ENCODE measurements around the gene DOC2A. TPM values are rescaled to one million over a fixed set of nuclear protein-coding genes. Genes with fewer than 3 reads are reported as not detected.
"Not testable (repeated sequence)": the region's sequence is repeated elsewhere in the genome, so short reads cannot be mapped to it uniquely, and the experiment has no call there.

The DOC2A gene
- total RNA-seq, 1 experiment from 2014 or later = 4.1 TPM

GRCh38 chr16:29963021-29963743 is 47.6 kb downstream of the DOC2A start:
- Histone ChIP-seq H3K4me3 (ENCODE audit: insufficient read depth, low read depth, low read length) (no peak overlapping the region), H3K27me3 (ENCODE audit: control insufficient read depth, insufficient read depth, low read length) (no peaks in the 10 kb centered on the region), H3K36me3 (replicated peaks; ENCODE audit: control insufficient read depth, insufficient read depth, low read length) (peaks cover 3% of the 10 kb centered on the region; the same call in 1 of the 2 replicates)
- DNase-seq = peak; percentile 43

- no peaks in the 10 kb centered on the region for H3K27me3 ChIP-seq (ENCODE audit: control insufficient read depth, insufficient read depth, low read length)
- peak overlapping the region; percentile 80 for H3K4me3 ChIP-seq (ENCODE audit: insufficient read depth, low read depth, low read length)
- peak; percentile 56 for DNase-seq
- H3K36me3 ChIP-seq (replicated peaks; ENCODE audit: control insufficient read depth, insufficient read depth, low read length) = no peaks in the 10 kb centered on the region
Observed at GRCh38 chr16:29962344-29962994, 48.4 kb downstream of the DOC2A start.

- DNase-seq = peak; percentile 99
Observed at GRCh38 chr16:29961479-29962343, 49.1 kb downstream of the DOC2A start, which contains the start of gene TMEM219. Gene TMEM219 (plus strand): TSS chr16:29962079. CDS start chr16:29963144, 1,065 bp downstream.

DNA sequence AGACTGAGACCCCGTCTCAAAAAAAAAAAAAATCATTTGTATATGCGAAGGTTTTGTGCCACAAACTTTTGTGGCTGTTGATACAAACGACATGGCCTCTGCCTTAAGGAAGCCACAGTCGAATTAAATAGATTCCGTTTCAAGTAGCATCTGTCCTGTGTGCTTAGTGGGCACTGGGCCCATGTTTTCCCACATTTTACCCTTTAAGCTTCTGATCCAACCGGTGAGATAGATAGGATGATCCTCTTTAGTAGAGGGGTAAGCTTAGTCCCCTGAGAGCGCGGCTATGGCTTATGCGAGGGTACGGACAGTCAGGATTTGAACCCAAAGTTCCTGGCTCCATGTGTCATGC is 49.7 kb downstream of the DOC2A start:
- Histone ChIP-seq H3K4me3 (ENCODE audit: insufficient read depth, low read depth, low read length) (peak overlapping the region; percentile 80), H3K36me3 (replicated peaks; ENCODE audit: control insufficient read depth, insufficient read depth, low read length) (no peaks in the 10 kb centered on the region), H3K27me3 (ENCODE audit: control insufficient read depth, insufficient read depth, low read length) (no peaks in the 10 kb centered on the region)
- no peak for DNase-seq

More at GRCh38 chr16:29961479-29962343, 49.1 kb downstream of the DOC2A start, which contains the start of gene TMEM219:
- Histone ChIP-seq H3K36me3 (replicated peaks; ENCODE audit: control insufficient read depth, insufficient read depth, low read length) (no peaks in the 10 kb centered on the region), H3K4me3 (ENCODE audit: insufficient read depth, low read depth, low read length) (peak within 1 kb of the TSS; percentile 80), H3K27me3 (ENCODE audit: control insufficient read depth, insufficient read depth, low read length) (no peaks in the 10 kb centered on the region)

DNA sequence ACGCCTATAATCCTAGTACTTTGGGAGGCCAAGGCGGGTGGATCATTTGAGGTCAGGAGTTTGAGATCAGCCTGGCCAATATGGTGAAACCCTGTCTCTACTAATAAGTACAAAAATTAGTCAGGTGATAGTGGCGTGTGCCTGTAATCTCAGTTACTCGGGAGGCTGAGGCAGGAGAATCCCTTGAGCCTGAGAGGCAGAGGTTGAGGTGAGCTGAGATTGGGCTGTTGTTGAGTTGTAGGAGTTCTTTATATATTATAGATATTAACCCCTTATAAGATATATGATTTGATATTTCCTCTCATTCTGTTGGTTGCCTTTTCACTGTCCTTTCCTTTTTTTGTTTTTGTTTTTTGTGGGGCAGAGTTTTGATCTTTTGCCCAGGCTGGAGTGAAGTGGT is 51.0 kb downstream of the DOC2A start:
- H3K27me3 ChIP-seq (ENCODE audit: control insufficient read depth, insufficient read depth, low read length); DNase-seq; H3K4me3 ChIP-seq (ENCODE audit: insufficient read depth, low read depth, low read length); H3K36me3 ChIP-seq (replicated peaks; ENCODE audit: control insufficient read depth, insufficient read depth, low read length): not testable (repeated sequence)

DNA sequence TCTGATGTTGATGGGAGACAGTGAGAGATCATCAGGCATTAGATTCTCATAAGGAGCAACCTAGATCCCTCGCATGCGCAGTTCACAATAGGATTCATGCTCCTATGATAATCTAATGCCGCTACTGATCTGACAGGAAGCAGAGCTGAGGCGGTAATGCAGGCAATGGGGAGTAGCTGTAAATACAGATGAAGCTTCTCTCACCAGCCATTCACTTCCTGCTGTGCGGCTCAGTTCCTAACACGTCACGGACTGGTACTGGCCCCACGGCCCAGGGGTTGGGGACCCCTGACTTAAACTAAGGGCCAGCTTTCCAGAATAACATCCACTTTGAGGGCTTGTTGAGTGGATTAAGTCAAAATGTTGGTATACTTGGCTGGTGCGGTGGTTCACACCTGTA is 51.5 kb downstream of the DOC2A start:
- Histone ChIP-seq H3K36me3 (replicated peaks; ENCODE audit: control insufficient read depth, insufficient read depth, low read length) (no peaks in the 10 kb centered on the region), H3K27me3 (ENCODE audit: control insufficient read depth, insufficient read depth, low read length) (no peaks in the 10 kb centered on the region), H3K4me3 (ENCODE audit: insufficient read depth, low read depth, low read length) (no peak overlapping the region)
- no peak for DNase-seq

DNA sequence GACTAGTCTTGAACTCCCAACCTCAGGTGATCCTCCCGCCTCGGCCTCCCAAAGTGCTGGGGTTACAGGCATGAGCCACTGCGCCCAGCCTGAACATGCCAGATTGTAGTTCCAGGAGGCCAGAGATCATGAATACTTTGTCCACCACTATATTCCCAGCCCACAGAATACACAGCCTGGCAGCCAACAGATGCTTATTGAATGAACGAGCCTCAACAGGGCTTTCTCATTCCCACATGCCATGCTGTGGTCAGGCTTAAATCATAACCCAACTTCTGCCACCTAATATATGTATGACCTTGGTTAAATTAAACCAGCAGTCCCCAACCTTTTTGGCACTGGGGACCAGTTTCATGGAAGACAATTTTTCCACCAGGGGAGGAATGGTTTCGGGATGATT is 52.1 kb downstream of the DOC2A start:
- DNase-seq = no peak
- Histone ChIP-seq H3K27me3 (ENCODE audit: control insufficient read depth, insufficient read depth, low read length) (no peaks in the 10 kb centered on the region), H3K36me3 (replicated peaks; ENCODE audit: control insufficient read depth, insufficient read depth, low read length) (no peaks in the 10 kb centered on the region), H3K4me3 (ENCODE audit: insufficient read depth, low read depth, low read length) (no peak overlapping the region)

Other genes with a start within 250 kb of the DOC2A start
- gene ZG16, start 232.8 kb downstream of the DOC2A start, total RNA-seq (2014; rRNA removed; shearing (Covaris generic)) = not detected in 2 replicates
- gene KIF22, start 220.3 kb downstream of the DOC2A start, total RNA-seq (2014; rRNA removed; shearing (Covaris generic)) = 202 and 205 TPM in 2 replicates
- 496 and 509 TPM in 2 replicates for gene MAZ, start 204.5 kb downstream of the DOC2A start, total RNA-seq (2014; rRNA removed; shearing (Covaris generic))
- 1.8 and 5.6 TPM in 2 replicates for gene PRRT2, start 198.8 kb downstream of the DOC2A start, total RNA-seq (2014; rRNA removed; shearing (Covaris generic))
- gene PAGR1, start 194.9 kb downstream of the DOC2A start, total RNA-seq (2014; rRNA removed; shearing (Covaris generic)) = 62.1 and 67.1 TPM in 2 replicates
- 7.0 and 22.0 TPM in 2 replicates for gene MVP, start 190.6 kb downstream of the DOC2A start, total RNA-seq (2014; rRNA removed; shearing (Covaris generic))
- gene CDIPT, start 147.8 kb downstream of the DOC2A start, total RNA-seq (2014; rRNA removed; shearing (Covaris generic)) = 91.3 and 97.6 TPM in 2 replicates
- gene SEZ6L2, start 111.5 kb downstream of the DOC2A start, total RNA-seq (2014; rRNA removed; shearing (Covaris generic)) = 47.3 and 59.0 TPM in 2 replicates
- 24.4 and 24.6 TPM in 2 replicates for gene ASPHD1, start 110.5 kb downstream of the DOC2A start, total RNA-seq (2014; rRNA removed; shearing (Covaris generic))
- 8.3 and 9.1 TPM in 2 replicates for gene KCTD13, start 84.8 kb downstream of the DOC2A start, total RNA-seq (2014; rRNA removed; shearing (Covaris generic))
- 88.0 and 97.6 TPM in 2 replicates for gene TMEM219, start 48.9 kb downstream of the DOC2A start, total RNA-seq (2014; rRNA removed; shearing (Covaris generic))
- 39.9 and 41.3 TPM in 2 replicates for gene TAOK2, start 37.2 kb downstream of the DOC2A start, total RNA-seq (2014; rRNA removed; shearing (Covaris generic))
- 19.0 and 20.5 TPM in 2 replicates for gene HIRIP3, start 15.4 kb downstream of the DOC2A start, total RNA-seq (2014; rRNA removed; shearing (Covaris generic))
- 58.7 and 91.9 TPM in 2 replicates for gene INO80E, start 14.8 kb downstream of the DOC2A start, total RNA-seq (2014; rRNA removed; shearing (Covaris generic))
- not detected in 2 replicates for gene C16orf92, start 12.2 kb upstream of the DOC2A start, total RNA-seq (2014; rRNA removed; shearing (Covaris generic))
- gene TLCD3B, start 20.2 kb upstream of the DOC2A start, total RNA-seq (2014; rRNA removed; shearing (Covaris generic)) = 3.0 and 5.5 TPM in 2 replicates
- gene ALDOA, start 54.7 kb upstream of the DOC2A start, total RNA-seq (2014; rRNA removed; shearing (Covaris generic)) = 1,524 and 1,553 TPM in 2 replicates
- gene PPP4C, start 65.0 kb upstream of the DOC2A start, total RNA-seq (2014; rRNA removed; shearing (Covaris generic)) = 201 and 256 TPM in 2 replicates
- gene TBX6, start 80.9 kb upstream of the DOC2A start, total RNA-seq (2014; rRNA removed; shearing (Covaris generic)) = 2.9 and 4.6 TPM in 2 replicates
- gene YPEL3, start 85.2 kb upstream of the DOC2A start, total RNA-seq (2014; rRNA removed; shearing (Covaris generic)) = 22.8 and 26.9 TPM in 2 replicates
- gene GDPD3, start 102.5 kb upstream of the DOC2A start, total RNA-seq (2014; rRNA removed; shearing (Covaris generic)) = 0.31 and 1.8 TPM in 2 replicates
- gene MAPK3, start 112.2 kb upstream of the DOC2A start, total RNA-seq (2014; rRNA removed; shearing (Covaris generic)) = 35.0 and 37.2 TPM in 2 replicates
- gene CORO1A, start 172.6 kb upstream of the DOC2A start, total RNA-seq (2014; rRNA removed; shearing (Covaris generic)) = 5.8 and 5.9 TPM in 2 replicates
- 31.2 and 63.1 TPM in 2 replicates for gene BOLA2B, start 182.6 kb upstream of the DOC2A start, total RNA-seq (2014; rRNA removed; shearing (Covaris generic))
- gene SLX1A, start 182.8 kb upstream of the DOC2A start, total RNA-seq (2014; rRNA removed; shearing (Covaris generic)) = 81.0 and 83.6 TPM in 2 replicates
- 4.2 and 6.5 TPM in 2 replicates for gene SULT1A3, start 188.2 kb upstream of the DOC2A start, total RNA-seq (2014; rRNA removed; shearing (Covaris generic))
- 1.0 TPM in 1 of 2 replicates, not detected in the other for gene NPIPB13, start 237.5 kb upstream of the DOC2A start, total RNA-seq (2014; rRNA removed; shearing (Covaris generic))